OCI-LY7 (cell line): Measurements from ENCODE around the gene TSR1.

Source experiments
- EZH2phosphoT487 ChIP-seq: fragments of 200-600 bp; sonication (generic); IDR thresholded peaks from 2 replicates; pipeline ENCODE4 v1.6.1; 2018; ENCODE audit warnings: low read depth, borderline replicate concordance, mild to moderate bottlenecking, mixed run types, antibody characterized with exemption, low read length, moderate library complexity, mixed read lengths
- TF ChIP-seq, protein P1 (sequence below): fragments of 200-600 bp; sonication (generic); conservative IDR thresholded peaks from 2 replicates; pipeline ENCODE4 v1.5.1; 2014; ENCODE audit warnings: mild to moderate bottlenecking, antibody characterized with exemption, low read length, moderate library complexity, mixed read lengths

GRCh38 chr17:2370211-2370589 lies 33.9 kb upstream of the TSR1 start:
- TF ChIP-seq, protein P1, sequence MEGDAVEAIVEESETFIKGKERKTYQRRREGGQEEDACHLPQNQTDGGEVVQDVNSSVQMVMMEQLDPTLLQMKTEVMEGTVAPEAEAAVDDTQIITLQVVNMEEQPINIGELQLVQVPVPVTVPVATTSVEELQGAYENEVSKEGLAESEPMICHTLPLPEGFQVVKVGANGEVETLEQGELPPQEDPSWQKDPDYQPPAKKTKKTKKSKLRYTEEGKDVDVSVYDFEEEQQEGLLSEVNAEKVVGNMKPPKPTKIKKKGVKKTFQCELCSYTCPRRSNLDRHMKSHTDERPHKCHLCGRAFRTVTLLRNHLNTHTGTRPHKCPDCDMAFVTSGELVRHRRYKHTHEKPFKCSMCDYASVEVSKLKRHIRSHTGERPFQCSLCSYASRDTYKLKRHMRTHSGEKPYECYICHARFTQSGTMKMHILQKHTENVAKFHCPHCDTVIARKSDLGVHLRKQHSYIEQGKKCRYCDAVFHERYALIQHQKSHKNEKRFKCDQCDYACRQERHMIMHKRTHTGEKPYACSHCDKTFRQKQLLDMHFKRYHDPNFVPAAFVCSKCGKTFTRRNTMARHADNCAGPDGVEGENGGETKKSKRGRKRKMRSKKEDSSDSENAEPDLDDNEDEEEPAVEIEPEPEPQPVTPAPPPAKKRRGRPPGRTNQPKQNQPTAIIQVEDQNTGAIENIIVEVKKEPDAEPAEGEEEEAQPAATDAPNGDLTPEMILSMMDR: no peak
- TF ChIP-seq EZH2phosphoT487: no peak
